ENCODE measurements around the gene FAM163B.

DNA sequence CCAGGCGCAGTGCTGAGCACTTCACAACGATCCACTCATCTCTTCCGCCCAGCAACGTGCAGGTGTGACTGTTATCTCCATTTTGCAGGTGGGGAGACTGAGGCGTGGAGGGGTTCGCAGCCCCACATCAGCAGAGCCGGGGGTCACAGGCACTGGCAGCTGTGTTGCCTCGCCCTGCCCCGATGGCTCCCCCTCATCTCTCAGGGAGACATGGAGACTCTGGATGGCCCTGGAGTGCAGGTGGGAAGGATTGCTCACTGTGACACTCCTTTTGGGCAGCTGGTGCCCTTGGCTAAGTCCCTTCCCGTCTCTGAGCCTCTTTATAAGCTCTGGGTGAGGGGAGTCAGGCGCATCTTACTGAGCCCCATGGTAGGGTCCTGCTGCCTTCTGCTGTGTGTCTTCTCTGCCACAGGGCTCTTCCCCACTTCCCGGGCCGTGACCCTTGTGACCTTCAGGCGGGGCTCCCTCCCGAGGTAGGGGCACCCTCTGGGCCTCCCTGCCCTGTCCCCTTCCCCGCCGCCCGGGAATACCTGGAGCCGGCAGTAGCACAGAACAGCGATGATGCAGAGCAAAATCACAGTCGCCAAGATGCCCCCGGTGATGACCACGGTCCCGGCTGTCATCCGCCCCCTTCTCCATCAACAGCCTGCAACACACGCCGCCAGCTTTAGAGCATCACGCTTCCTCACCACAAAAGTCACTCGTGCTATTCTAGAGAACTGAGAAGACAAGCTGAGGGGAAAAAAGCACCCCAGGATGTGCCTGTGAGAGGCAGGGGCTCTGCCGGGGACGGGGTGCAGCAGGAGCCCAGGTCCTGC is 29.4 kb downstream of the FAM163B start:
- TF ChIP-seq RBBP5 (IDR thresholded peaks at IDR 0.05; ENCODE audit: borderline replicate concordance, low read depth, low read length): no peak
- TF ChIP-seq POLR2A (IDR thresholded peaks at IDR 0.05; ENCODE audit: control extremely low read depth in 1 of 2, low read depth in 2 of 2, low read length in 2 of 2): no peak
- TF ChIP-seq, protein P1, sequence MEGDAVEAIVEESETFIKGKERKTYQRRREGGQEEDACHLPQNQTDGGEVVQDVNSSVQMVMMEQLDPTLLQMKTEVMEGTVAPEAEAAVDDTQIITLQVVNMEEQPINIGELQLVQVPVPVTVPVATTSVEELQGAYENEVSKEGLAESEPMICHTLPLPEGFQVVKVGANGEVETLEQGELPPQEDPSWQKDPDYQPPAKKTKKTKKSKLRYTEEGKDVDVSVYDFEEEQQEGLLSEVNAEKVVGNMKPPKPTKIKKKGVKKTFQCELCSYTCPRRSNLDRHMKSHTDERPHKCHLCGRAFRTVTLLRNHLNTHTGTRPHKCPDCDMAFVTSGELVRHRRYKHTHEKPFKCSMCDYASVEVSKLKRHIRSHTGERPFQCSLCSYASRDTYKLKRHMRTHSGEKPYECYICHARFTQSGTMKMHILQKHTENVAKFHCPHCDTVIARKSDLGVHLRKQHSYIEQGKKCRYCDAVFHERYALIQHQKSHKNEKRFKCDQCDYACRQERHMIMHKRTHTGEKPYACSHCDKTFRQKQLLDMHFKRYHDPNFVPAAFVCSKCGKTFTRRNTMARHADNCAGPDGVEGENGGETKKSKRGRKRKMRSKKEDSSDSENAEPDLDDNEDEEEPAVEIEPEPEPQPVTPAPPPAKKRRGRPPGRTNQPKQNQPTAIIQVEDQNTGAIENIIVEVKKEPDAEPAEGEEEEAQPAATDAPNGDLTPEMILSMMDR (IDR thresholded peaks at IDR 0.05; ENCODE audit: control extremely low read depth in 1 of 3, insufficient read depth in 1 of 3, low read depth in 1 of 3, low read length in 3 of 3): no peak
- no peak for TF ChIP-seq YY1 (IDR thresholded peaks at IDR 0.05; ENCODE audit: low read depth, low read length)
- TF ChIP-seq EZH2 (IDR thresholded peaks at IDR 0.05; ENCODE audit: low read depth, low read length, severe bottlenecking): no peak
- TF ChIP-seq, protein P2, sequence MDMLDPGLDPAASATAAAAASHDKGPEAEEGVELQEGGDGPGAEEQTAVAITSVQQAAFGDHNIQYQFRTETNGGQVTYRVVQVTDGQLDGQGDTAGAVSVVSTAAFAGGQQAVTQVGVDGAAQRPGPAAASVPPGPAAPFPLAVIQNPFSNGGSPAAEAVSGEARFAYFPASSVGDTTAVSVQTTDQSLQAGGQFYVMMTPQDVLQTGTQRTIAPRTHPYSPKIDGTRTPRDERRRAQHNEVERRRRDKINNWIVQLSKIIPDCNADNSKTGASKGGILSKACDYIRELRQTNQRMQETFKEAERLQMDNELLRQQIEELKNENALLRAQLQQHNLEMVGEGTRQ (IDR thresholded peaks at IDR 0.05; ENCODE audit: low read length): no peak
- TF ChIP-seq, protein P3, sequence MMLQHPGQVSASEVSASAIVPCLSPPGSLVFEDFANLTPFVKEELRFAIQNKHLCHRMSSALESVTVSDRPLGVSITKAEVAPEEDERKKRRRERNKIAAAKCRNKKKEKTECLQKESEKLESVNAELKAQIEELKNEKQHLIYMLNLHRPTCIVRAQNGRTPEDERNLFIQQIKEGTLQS (IDR thresholded peaks at IDR 0.05; ENCODE audit: insufficient read depth, low read depth, low read length): no peak
- no peak for TF ChIP-seq JUND (IDR thresholded peaks at IDR 0.05; ENCODE audit: low read length)
- TF ChIP-seq NRF1 (IDR thresholded peaks at IDR 0.05; ENCODE audit: low read depth, low read length): no peak
- no peak for TF ChIP-seq BACH1 (IDR thresholded peaks at IDR 0.05; ENCODE audit: low read length)

All from H1 (cell line).